Fibroblast of skin of back (primary cell): ENCODE data around the gene VWA7.

ENCODE experiments used
- DNase-seq: peaks from one replicate; pipeline ENCODE4 v3.0.0-alpha.2; 2013

VWA7 gene

DNA sequence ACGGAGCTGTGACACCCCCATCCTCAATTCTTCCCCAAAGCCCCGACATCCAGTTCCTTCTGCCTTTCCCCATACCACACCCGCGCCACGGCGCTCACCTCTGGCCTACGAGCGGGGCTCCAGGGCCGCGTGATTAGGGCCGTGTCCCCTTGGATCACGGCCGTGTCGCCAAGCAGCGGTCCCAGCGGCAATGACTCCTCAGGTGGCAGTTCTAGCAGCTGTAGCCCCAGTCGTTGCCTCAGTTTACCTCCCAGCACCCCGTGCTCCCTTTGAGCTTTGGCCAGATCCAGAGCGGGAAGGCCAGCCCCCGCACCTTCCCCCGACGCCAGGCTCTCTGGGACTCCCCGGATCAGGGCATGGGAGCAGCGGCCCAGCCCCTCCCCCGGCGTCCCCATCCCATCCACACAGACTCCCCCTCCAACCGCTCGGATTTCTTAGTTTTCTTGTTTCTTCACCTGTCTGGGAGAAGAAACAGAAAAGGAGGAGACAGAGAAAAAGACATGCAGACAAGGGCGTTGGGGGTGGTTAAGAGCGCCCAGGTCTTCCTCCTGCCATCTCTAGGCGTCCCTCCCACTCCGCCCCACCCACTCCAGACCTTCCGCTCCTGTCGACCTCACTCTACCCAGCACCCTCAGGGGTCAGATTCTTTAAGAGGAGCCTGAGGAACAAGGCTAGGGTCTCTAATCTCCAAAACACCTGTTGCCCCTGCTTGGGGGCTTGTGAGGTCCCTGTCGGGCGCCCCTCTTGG lies 48.2 kb downstream of the VWA7 start, which contains the start of gene DDAH2:
Gene DDAH2, minus strand, starts transcription at position 533 of the 748 bp plus-strand sequence. Its CDS starts 138 bp downstream, at position 395.
- DNase-seq: no peak

DNA sequence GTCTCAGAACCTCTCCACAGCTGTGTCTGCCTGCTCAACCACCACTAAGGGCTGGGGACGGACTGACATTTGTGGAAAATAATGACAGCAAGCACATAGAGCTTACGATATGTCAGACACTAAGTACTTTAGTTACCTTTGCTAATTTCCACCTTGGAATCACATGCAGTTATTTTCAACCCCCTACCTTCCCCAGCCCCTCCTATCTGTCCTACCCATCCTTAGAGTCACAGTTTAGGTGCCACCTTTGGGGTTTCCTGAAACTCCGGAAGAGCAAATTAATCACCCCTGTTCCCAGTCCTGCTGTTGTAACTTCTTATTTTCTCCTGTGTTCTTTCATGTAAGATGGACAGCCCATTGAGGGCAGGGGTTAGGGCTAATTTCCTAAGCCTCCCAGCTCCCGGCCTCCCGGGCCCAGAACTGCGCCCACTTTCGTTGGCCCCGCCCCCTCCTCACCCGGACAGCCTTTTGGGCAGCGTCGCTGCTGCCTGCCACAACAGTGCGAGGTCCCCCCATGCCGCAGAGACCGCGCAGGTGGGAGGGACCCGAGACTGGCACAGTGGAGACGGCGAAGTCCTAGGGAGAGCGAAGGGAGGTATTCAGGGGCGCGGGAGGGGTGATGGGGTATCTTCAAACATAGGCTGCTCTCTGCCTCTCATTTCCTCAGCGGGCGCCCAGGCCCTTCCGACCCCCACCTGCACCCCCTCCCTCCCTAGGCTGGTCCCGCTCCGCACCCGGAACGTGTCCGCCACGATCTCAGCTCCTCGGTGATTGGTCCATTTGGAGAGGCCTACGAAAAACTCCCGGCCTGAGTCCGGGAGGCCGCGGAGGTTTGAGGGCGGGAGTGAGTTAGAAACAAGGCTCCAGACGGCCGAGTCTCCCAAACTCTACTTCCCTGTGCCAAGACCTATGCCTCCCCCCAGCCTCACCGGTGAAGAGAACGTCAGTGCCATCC lies 49.1 kb downstream of the VWA7 start:
- DNase-seq: no peak

DNA sequence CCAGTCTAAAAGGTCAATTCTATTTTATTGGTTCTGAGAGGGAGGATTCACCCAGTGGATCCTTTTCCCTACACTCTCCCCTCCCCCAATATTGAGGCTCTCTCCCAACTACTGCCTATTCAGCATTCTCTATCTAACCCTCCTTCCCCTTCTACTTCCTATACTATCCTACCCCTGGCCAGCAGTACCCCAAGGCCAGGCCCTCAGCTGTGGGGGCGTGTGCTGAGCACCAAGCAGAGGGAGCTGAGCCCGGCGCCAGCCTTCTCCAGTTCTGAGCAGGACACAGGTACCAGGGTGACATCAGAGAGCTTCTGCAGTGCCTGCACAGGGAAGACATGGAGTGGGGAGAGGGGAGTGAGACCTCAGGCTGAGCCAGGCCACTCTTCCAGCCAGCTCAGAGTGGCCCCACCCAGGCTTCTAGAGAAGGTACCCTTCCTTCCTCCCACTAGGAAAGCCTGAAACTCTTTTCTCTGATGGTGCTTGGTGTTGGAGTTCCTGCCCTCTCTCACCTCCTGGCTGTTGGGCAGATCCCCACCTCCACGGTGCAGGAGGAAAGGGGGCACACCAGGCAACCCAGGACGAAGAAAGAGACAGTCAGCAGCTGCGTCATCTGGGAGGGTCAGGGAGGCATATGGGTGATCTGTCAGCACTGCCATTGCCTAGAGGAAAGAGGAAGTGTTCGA lies 50.0 kb downstream of the VWA7 start:
- DNase-seq: no peak

DNA sequence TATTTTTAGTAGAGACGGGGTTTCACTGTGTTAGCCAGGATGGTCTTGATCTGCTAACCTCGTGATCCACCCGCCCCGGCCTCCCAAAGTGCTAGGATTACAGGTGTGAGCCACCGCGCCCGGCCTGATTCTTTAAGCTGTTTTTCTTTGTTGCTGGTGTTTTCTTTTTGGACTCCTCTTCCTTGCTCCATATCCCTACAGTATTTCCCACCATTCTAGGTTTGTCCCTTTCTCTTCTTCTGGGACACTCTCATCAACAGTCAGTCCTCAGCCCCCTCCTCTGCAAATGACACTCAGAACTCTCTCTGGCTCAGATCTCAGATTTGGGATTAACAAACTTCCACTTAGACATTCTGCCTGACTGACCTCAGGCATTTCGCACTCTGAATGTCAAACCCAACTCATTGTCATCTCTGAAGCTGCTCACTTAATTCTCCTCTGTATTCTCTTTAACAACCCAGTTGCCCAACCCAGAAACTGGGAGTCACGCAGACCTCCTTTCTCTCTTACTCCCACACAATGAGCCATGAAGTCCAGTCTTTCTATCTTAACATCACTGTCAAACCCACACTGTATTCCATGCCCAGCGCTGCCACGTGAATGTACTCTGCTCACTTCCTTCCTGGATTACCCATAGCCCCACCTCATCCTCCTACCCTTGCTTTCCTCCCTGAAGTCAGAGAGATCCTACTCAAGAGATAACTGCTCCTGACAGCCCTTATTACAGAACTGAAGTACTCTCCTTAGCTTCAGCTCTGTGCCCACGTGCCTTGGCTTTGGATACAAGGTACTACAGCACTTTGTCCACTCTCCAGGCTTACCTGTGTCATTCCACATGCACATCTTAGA lies 51.4 kb downstream of the VWA7 start:
- no peak for DNase-seq

DNA sequence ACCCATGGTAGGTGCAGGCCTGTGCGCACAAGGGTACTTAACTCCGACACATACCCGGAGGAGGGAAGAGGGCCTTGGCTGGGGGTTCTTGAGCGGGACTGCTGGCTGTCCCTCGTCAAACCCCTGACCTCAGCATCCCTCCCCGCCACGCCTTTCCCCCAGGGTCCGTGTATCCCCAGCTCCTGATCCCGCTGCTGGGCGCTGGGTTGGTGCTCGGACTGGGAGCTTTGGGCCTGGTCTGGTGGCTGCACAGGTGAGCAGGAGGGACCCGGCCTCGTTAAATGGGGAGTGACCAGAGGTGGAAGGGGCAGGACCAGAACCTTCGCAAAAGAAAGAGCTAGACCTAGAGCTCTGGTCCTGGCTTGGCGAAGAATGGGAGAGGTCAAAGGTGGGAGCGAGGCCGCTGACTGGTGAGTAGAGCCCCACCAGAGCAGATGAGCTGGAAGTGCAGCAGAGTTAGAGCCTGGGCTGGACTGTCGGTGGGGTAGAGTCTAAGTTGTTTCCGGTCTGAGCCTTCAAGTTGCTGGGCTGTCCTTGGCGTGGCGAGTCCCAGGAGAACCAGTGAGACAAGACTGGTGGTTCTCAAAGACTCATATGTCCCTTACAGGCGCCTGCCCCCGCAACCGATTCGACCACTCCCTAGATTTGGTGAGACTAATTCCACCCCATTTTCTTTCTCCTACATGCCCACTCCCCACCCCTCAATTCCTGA lies 53.0 kb downstream of the VWA7 start:
- DNase-seq: no peak

DNA sequence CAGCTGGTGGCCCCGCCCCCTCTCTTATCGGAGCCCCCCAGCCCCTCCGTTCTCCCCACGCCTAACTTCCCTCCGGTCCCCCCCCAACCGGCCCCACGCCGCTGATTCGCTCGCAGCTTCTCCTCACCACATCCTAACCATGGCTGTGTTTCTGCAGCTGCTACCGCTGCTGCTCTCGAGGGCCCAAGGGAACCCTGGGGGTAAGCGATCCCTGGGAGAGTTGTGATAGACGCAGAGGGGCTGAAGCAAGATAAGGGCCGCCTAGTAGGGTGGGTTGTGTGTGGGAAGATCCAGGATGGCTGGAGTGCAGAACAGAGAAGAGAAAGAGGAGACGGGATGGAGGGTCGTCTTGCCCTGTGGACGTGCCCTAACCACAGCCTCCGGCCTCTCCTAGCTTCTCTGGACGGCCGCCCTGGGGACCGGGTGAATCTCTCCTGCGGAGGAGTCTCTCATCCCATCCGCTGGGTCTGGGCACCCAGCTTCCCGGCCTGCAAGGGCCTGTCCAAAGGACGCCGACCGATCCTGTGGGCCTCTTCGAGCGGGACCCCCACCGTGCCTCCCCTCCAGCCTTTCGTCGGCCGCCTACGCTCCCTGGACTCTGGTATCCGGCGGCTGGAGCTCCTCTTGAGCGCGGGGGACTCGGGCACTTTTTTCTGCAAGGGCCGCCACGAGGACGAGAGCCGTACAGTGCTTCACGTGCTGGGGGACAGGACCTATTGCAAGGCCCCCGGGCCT lies 53.7 kb downstream of the VWA7 start, which contains the start of gene MPIG6B:
Gene MPIG6B, plus strand, starts transcription at position 129 of the 735 bp plus-strand sequence. Its CDS starts 11 bp downstream, at position 140.
- DNase-seq: no peak

DNA sequence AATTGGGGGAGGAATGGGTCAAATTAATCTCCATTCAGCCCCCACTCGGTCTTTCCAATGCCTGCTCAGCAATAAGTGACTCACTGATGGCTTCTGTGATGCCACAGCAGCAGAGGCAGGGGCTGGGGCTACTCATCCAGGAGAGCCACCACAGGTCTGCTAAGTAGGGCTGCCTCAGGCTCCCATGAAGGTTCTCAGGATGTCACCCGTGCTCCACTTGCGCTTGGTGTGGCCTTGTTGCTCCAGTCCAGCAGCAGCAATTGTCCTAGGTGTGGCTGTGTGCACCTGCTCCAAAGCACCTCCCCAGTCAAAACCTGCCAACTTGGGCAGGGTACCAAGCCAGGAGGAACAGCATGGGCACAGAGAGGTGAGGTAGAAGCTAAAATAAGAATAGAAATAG lies 55.0 kb downstream of the VWA7 start:
- no peak for DNase-seq

DNA sequence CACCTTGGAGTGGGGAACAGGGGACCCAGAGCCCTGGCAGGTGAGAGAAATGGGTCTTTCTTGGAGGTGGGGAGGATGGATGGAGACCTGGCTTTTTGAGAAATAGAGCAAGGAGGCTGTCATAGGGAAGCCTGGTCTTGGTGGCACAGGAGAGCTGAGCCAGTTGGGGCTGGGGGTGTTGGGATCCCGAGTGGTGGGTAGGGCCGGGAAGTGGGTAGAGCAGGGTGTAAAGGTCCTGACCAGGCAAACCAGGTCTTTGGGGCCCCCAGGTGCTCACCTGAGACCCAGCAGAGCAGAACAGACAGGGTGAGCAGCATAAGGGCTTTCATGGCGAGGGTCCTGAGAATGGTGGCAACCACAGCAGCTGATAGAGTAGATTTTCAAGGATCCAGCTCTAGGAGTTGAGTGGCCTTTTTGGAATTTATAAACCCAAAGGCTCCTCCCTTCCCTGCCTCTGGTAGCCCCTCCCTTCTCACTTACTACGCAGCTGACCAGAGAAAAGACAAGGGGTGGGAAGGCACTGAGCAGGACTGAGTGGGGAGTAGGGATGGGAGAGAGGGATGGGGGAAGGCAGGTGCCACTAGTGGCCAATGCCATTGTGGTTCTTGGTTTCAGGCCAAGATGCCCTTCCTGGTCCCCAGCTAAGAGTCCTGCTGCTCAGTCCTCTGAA lies 55.6 kb downstream of the VWA7 start, which contains the start of gene LY6G6C:
Gene LY6G6C, minus strand, starts transcription at position 396 of the 670 bp plus-strand sequence. Its CDS starts 67 bp downstream, at position 329.
- DNase-seq: no peak

DNA sequence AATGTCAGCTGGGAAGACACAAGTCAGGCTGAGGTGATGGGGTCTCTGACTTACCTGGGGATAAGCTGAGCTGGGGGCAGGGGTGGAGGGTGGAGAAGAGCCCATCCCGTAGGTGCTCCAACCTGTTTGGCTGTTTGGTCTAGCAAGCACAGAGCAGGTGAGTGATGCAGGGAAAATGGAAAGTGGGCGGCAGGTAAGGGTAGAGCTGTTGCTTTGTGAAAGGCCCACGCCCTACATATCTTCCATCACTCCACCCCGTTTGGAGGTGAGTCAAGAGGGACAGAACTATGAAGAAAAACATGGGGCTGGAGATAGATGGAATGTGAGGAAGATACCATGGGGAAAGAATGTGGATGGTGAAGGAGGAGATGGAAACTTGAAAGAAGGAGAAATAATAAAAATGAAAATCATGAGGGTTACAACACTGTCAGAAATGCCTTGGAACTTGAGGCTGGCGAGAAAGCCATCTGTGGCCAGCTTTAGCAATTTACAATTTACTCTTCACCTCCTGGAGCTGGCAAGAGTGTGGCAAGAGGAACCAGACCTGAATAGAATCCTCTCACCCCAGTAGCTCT lies 56.8 kb downstream of the VWA7 start:
- DNase-seq: no peak

DNA sequence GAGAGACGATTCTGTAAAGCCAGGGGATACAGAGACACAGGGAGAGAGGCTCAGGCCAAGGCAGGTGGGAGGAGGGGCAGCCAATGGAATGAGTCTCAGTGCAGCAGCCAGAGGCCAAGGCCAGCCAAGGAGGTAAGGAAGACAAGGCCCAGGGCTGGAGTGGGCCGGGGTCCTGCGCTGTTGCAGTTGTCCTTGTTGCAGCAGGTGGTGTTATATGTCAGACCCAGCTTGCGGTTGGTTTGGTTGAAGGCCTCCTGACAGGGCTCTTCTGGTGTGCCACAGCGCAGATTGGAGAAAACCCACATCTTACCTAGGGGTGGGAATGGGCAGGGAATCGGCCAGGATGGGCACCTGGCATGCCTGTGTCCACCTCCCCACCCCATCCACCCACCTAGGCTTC lies 58.1 kb downstream of the VWA7 start:
- no peak for DNase-seq

DNA sequence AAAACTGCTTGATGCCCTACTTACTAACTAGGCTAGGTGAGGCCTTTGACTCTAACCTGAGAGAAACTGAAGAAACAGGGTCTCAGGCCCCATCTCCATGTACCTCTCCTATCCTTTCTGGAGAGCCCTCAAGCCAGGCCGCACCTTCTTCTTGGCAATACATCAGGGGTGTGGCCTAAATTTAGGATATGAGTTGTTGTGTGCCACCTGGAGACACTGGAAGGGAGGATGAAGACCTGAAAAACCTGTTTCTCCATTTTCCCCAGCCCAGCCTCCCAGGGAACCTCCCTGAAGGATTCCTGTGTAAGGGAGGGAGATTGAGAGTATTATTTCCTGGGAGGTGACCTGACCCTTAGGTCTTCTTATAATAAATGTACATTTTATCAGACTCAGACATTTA lies 58.9 kb downstream of the VWA7 start:
- DNase-seq: no peak

DNA sequence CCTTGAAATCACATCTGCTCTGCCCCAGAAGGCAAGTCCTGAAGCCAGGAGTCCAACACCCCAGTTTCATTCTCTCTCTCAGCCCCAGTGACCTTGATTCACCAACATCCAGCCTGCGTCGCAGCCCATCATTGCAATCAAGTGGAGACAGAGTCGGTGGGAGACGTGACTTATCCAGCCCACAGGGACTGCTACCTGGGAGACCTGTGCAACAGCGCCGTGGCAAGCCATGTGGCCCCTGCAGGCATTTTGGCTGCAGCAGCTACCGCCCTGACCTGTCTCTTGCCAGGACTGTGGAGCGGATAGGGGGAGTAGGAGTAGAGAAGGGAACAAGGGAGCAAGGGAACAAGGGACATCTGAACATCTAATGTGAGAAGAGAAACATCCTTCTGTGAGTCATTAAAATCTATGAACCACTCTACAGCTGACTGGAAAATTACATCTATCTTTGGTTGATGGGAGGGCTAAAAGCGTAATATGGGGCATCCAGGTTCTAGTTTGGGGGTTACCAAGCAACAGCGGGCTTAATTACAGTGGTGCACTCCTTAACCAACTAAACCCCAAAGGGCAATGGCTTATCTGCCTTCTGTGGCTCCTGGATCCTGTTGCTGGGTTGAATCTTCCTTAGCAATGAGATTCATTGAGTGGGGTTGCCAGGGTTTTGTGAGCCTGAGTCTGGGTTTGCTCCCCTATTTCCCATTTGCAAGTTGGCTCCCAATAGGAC lies 59.5 kb downstream of the VWA7 start:
- no peak for DNase-seq
